ENCODE results near the gene ZXDC.

ZXDC gene

GRCh38 chr3:126452213-126452612 is 23.5 kb downstream of the ZXDC start:
- no peak for DNase-seq (ENCODE audit: low read depth)

GRCh38 chr3:126451511-126451910 is 24.2 kb downstream of the ZXDC start:
- no peak for DNase-seq (ENCODE audit: low read depth)

GRCh38 chr3:126450744-126451143 is 24.9 kb downstream of the ZXDC start:
- no peak for DNase-seq (ENCODE audit: low read depth)

GRCh38 chr3:126450219-126450618 is 25.5 kb downstream of the ZXDC start:
- no peak for DNase-seq (ENCODE audit: low read depth)

- no peak for DNase-seq (ENCODE audit: low read depth)
Measured at GRCh38 chr3:126449621-126450051, 26.1 kb downstream of the ZXDC start.

GRCh38 chr3:126448893-126449180 is 26.9 kb downstream of the ZXDC start:
- DNase-seq (ENCODE audit: low read depth), result no peak

- DNase-seq (ENCODE audit: low read depth), result no peak
Measured at GRCh38 chr3:126448136-126448892, 27.4 kb downstream of the ZXDC start.

- DNase-seq (ENCODE audit: low read depth), result no peak
Measured at GRCh38 chr3:126447456-126448106, 28.1 kb downstream of the ZXDC start.

- no peak for DNase-seq (ENCODE audit: low read depth)
Measured at GRCh38 chr3:126446791-126447190, 28.9 kb downstream of the ZXDC start.

- DNase-seq (ENCODE audit: low read depth), result no peak
Measured at GRCh38 chr3:126446301-126446700, 29.4 kb downstream of the ZXDC start.

GRCh38 chr3:126445506-126445905 is 30.2 kb downstream of the ZXDC start:
- DNase-seq (ENCODE audit: low read depth), result no peak

GRCh38 chr3:126442856-126443242 is 32.8 kb downstream of the ZXDC start:
- DNase-seq (ENCODE audit: low read depth), result no peak

GRCh38 chr3:126442094-126442855 is 33.4 kb downstream of the ZXDC start:
- no peak for DNase-seq (ENCODE audit: low read depth)

GRCh38 chr3:126441256-126441880 is 34.3 kb downstream of the ZXDC start:
- DNase-seq (ENCODE audit: low read depth), result no peak

GRCh38 chr3:126440709-126440995 is 35.0 kb downstream of the ZXDC start:
- DNase-seq (ENCODE audit: low read depth), result no peak

GRCh38 chr3:126439968-126440708 is 35.6 kb downstream of the ZXDC start:
- no peak for DNase-seq (ENCODE audit: low read depth)

GRCh38 chr3:126439346-126439967 is 36.2 kb downstream of the ZXDC start:
- DNase-seq (ENCODE audit: low read depth), result no peak

- DNase-seq (ENCODE audit: low read depth), result no peak
Measured at GRCh38 chr3:126438746-126439145, 36.9 kb downstream of the ZXDC start.

GRCh38 chr3:126438186-126438585 is 37.5 kb downstream of the ZXDC start:
- no peak for DNase-seq (ENCODE audit: low read depth)

GRCh38 chr3:126436826-126437717 is 38.6 kb downstream of the ZXDC start:
- no peak for DNase-seq (ENCODE audit: low read depth)

All from amniotic epithelial cell (primary cell).